C4-2B (cell line): ENCODE data around the gene MTA1.

Source experiments
- H3K27ac ChIP-seq: fragments of 450-650 bp; 2 replicates; pipeline ENCODE4 v1.5.1; 2017
- ZFX ChIP-seq: fragments of 450-650 bp; IDR thresholded peaks from 2 replicates; pipeline ENCODE4 v1.6.1; 2017
- TF ChIP-seq, protein P1 (sequence below): fragments of 450-650 bp; conservative IDR thresholded peaks from 2 replicates; pipeline ENCODE4 v1.5.1; 2017; ENCODE audit warnings: mild to moderate bottlenecking

The MTA1 gene

DNA sequence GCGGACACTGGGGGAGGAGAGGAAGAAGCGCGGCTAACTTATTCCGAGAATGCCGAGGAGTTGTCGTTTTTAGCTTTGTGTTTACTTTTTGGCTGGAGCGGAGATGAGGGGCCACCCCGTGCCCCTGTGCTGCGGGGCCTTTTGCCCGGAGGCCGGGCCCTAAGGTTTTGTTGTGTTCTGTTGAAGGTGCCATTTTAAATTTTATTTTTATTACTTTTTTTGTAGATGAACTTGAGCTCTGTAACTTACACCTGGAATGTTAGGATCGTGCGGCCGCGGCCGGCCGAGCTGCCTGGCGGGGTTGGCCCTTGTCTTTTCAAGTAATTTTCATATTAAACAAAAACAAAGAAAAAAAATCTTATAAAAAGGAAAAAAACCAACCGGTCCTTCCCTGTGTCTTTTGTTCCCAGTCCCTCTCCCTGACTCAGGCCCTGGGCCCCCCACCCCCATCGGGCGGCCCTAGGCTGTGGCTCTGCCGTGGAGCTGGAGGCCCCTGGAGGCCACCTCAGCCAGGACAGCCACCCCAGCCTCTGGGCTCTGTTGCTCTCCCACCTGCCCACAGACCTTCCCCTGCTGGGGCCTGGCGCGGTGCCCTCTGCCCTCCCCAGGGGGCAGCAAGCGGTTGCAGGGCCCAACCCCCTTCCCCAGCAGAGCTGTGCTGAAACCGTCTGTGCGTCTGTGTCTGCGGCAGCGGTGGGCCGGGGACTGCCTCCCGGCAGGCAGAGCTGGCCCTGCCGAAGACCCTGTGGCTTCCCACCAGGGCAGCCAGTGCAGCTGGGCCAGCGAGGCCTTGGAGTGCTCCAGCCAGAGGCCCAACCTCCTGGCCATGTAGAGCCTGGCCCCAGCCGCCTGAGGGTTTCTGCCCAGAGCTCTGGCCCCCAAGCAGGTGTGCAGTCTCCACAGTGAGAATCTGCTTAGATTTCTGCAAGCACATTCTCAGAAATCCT, 51.0 kb downstream of the MTA1 start:
- no peak for TF ChIP-seq ZFX
- TF ChIP-seq, protein P1, sequence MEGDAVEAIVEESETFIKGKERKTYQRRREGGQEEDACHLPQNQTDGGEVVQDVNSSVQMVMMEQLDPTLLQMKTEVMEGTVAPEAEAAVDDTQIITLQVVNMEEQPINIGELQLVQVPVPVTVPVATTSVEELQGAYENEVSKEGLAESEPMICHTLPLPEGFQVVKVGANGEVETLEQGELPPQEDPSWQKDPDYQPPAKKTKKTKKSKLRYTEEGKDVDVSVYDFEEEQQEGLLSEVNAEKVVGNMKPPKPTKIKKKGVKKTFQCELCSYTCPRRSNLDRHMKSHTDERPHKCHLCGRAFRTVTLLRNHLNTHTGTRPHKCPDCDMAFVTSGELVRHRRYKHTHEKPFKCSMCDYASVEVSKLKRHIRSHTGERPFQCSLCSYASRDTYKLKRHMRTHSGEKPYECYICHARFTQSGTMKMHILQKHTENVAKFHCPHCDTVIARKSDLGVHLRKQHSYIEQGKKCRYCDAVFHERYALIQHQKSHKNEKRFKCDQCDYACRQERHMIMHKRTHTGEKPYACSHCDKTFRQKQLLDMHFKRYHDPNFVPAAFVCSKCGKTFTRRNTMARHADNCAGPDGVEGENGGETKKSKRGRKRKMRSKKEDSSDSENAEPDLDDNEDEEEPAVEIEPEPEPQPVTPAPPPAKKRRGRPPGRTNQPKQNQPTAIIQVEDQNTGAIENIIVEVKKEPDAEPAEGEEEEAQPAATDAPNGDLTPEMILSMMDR, result no peak
- H3K27ac ChIP-seq, result 0 out of 2 replicates have a peak overlapping the region, but pooled peaks have one; percentile 3

GRCh38 chr14:105471297-105471821, 51.7 kb downstream of the MTA1 start:
- no peak for TF ChIP-seq ZFX
- TF ChIP-seq, protein P1, result no peak
- 0 out of 2 replicates have a peak overlapping the region, but pooled peaks have one; percentile 3 for H3K27ac ChIP-seq

DNA sequence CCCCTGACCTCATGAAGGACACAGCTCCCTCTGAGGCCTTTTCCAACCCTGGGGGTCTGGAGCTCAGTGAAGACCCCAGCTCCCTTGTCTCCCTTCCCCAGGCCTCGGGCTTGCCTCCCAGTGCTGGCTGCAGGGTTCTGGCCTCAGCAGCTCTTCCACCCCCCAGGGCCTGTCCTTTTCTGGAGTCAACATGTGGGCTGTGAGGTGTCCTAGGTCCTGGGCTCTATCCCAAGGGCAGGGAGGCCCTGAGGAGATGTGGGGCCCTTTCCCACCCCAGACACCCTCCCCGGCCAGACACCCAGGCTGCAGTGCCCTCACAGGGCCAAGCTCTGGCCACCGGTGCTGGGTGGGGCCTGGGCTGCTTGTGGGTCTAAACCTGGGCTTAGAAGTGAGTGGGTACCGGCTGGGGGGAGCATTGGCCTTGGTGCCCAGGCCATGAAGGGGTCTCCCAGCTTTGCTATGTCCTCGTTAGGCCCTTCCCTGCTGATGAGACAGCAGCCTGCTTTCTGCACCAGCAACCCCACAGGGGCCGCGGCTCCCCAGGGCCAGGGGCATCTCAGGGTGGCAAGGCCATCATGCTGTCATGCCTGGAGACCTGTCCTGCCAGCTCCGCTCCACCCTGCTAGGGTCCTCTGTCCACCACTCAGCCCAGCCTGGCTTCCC, 52.3 kb downstream of the MTA1 start:
- peak overlapping the region; percentile 84 for H3K27ac ChIP-seq
- TF ChIP-seq, protein P1, result no peak
- TF ChIP-seq ZFX, result no peak

DNA sequence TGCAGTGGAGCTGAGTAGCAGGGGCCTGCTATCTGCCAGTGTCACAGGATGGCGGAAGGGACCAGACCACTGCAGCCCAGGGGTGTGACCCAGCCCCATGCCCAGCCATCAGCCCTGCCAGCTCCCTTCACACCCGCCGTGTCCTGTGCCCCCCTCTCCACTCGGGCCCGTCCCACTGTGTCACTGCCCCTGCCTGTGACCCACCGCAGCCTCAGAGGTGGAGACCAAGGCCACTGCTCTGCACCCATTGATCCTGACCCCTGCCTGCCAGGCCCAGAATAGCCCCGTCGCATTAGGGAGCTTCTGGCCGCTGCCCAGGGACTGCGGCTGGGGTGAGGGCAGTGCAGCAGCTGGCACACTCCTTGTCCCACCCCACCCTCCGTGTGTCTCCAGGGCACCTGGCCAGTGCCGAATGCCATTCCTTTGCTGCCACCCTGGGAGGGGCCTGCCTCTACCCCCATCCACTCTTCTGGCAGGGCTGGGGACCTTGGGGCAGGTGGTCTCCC, 52.9 kb downstream of the MTA1 start:
- H3K27ac ChIP-seq, result peak overlapping the region; percentile 84
- TF ChIP-seq, protein P1, result no peak
- no peak for TF ChIP-seq ZFX

DNA sequence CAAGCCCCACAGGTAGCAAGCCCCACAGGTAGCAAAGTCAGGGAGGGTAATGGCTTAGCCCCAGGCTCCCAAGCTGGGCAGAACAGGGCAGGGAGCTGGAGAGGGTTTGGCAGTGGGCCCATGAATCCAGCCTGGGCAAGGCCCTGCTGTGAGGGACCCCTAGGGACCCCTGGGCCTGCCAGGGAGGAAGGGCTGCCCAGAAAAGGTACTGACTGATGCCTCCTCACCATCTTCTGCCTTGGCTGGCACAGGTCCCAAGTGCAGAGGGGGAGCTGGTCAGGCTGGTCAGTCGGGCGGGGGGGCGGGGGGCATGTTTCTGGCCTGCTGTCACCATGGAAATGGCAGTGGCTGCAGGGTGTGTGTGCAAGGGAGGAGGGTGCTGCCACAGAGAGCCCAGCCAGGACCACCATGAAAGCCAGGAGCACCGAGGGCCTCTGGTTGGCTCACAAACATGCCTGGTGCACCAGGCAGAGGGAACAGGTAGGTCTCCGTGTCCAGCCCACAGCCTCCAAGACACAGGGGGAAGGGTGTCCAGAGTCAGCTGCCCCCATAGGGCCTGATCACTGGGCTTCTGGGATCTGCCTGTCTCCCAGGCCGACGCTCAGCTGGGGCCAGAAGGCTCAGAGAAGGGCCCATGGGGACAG, 53.5 kb downstream of the MTA1 start:
- H3K27ac ChIP-seq, result peak overlapping the region; percentile 84
- TF ChIP-seq, protein P1, result no peak
- no peak for TF ChIP-seq ZFX

DNA sequence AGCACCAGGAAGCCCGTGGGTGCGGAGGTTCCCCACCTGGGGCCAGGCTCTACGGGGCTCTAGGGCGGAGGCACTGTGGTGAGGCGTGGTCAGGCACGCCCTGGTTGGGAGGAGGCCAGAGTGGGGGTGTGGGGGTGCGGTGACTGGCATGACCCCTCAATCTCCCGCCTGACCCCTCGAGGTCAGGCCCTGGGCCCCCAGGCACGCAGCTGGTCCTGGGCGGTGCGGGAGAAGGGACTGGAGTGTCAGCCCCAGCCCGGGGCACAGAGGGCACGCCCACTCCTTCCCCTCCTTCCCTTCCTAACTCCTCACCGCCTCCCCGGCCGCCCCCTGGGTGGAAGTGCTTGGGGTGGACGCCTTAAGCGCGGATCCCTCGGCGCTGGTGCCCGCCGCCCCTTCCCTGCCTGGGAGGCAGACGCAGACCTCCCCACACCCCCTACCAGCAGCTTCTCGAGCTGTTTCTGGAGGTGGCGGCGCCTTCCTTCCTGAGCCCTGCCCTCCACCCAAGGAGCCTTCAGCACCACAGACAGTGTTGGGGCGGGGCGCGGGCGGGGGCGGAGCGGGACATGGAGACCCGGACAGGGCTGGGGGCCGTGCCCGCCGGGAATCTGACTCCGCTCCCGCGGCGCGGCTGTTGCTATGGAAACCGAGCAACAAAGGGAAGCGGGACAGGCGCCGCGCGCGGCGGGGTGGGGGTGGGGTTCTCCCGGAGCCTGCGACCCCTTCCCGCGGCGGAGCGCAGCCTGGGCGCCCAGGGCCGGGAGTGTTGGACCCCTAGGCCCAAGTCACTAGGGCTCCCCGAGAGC, 54.3 kb downstream of the MTA1 start:
- TF ChIP-seq, protein P1, result no peak
- H3K27ac ChIP-seq, result peak overlapping the region; percentile 84
